Body of pancreas (tissue), 4 donors: ENCODE measurements around the gene MYL5.

Source experiments
- CTCF ChIP-seq, 7 experiments: fragments of 450-650 bp in 4 of 7; fragments of 200-600 bp in 3 of 7; sonication (generic) in 3 of 7; IDR thresholded peaks; one replicate each; pipeline ENCODE4 v1.5.1; 2016 to 2019; ENCODE audit warnings: antibody characterized with exemption in 7 of 7
- POLR2A ChIP-seq, 3 donors: fragments of 450-650 bp; IDR thresholded peaks; one replicate each; pipeline ENCODE4 v1.6.1; 2016; ENCODE audit warnings: antibody characterized with exemption in 3 of 3, mild to moderate bottlenecking in 2 of 3

- no peak for TF ChIP-seq CTCF (IDR thresholded peaks at IDR 0.05)
- no peak for TF ChIP-seq POLR2A (IDR thresholded peaks at IDR 0.05)
Measured at GRCh38 chr4:730511-730910, 56.2 kb downstream of the MYL5 start.
